ENCODE results near the gene VASP. TPM values are rescaled to one million over a fixed set of nuclear protein-coding genes. Genes with fewer than 3 reads are reported as not detected.

The VASP gene
- total and polyA plus RNA-seq, 9 of the 15 experiments (the other 6 are each of a cell fraction or from before 2014, with no cell fraction given) = 16.7 to 261 (median 112) TPM

GRCh38 chr19:45496349-45496953, 10.8 kb upstream of the VASP start (continued):
- no peak for TF ChIP-seq BACH1 (tag; IDR thresholded peaks at IDR 0.05)
- TF ChIP-seq COPS2 (conservative IDR thresholded peaks at IDR 0.05) = no peak
- TF ChIP-seq ZNF512 (tag; IDR thresholded peaks at IDR 0.05) = no peak
- 0 out of 2 replicates have a peak, but pooled peaks have one; percentile 2 for TF ChIP-seq NFE2 (IDR thresholded peaks at IDR 0.05; ENCODE audit: low read depth)
- no peak for TF ChIP-seq BRCA1 (IDR thresholded peaks at IDR 0.05)
- peak; percentile 69; the same call in 1 of the 2 replicates for TF ChIP-seq BRCA1 (CRISPR knock-in tag; IDR thresholded peaks at IDR 0.05)
- TF ChIP-seq, protein P1, sequence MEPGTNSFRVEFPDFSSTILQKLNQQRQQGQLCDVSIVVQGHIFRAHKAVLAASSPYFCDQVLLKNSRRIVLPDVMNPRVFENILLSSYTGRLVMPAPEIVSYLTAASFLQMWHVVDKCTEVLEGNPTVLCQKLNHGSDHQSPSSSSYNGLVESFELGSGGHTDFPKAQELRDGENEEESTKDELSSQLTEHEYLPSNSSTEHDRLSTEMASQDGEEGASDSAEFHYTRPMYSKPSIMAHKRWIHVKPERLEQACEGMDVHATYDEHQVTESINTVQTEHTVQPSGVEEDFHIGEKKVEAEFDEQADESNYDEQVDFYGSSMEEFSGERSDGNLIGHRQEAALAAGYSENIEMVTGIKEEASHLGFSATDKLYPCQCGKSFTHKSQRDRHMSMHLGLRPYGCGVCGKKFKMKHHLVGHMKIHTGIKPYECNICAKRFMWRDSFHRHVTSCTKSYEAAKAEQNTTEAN (CRISPR knock-in tag; IDR thresholded peaks at IDR 0.05) = 0 out of 2 replicates have a peak, but pooled peaks have one; percentile 56
- no peak for TF ChIP-seq SRSF3 (IDR thresholded peaks at IDR 0.05; ENCODE audit: insufficient read depth, low read length)
- TF ChIP-seq POLR2G (IDR thresholded peaks at IDR 0.05; ENCODE audit: low read depth, low read length) = peak; percentile 43; the same call in 1 of the 2 replicates
- TF ChIP-seq FOXJ3 (CRISPR knock-in tag; IDR thresholded peaks at IDR 0.05) = no peak
- TF ChIP-seq ZNF232 (CRISPR knock-in tag; IDR thresholded peaks at IDR 0.05) = peak; percentile 92
- TF ChIP-seq MIER1 (IDR thresholded peaks at IDR 0.05; ENCODE audit: low read depth) = peak; percentile 96
- TF ChIP-seq ZFP30 (CRISPR knock-in tag; IDR thresholded peaks at IDR 0.05; ENCODE audit: borderline replicate concordance) = no peak
- no peak for TF ChIP-seq EZH2 (IDR thresholded peaks at IDR 0.05; ENCODE audit: borderline replicate concordance, low read depth, low read length)
- TF ChIP-seq, protein P2, sequence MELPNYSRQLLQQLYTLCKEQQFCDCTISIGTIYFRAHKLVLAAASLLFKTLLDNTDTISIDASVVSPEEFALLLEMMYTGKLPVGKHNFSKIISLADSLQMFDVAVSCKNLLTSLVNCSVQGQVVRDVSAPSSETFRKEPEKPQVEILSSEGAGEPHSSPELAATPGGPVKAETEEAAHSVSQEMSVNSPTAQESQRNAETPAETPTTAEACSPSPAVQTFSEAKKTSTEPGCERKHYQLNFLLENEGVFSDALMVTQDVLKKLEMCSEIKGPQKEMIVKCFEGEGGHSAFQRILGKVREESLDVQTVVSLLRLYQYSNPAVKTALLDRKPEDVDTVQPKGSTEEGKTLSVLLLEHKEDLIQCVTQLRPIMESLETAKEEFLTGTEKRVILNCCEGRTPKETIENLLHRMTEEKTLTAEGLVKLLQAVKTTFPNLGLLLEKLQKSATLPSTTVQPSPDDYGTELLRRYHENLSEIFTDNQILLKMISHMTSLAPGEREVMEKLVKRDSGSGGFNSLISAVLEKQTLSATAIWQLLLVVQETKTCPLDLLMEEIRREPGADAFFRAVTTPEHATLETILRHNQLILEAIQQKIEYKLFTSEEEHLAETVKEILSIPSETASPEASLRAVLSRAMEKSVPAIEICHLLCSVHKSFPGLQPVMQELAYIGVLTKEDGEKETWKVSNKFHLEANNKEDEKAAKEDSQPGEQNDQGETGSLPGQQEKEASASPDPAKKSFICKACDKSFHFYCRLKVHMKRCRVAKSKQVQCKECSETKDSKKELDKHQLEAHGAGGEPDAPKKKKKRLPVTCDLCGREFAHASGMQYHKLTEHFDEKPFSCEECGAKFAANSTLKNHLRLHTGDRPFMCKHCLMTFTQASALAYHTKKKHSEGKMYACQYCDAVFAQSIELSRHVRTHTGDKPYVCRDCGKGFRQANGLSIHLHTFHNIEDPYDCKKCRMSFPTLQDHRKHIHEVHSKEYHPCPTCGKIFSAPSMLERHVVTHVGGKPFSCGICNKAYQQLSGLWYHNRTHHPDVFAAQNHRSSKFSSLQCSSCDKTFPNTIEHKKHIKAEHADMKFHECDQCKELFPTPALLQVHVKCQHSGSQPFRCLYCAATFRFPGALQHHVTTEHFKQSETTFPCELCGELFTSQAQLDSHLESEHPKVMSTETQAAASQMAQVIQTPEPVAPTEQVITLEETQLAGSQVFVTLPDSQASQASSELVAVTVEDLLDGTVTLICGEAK (IDR thresholded peaks at IDR 0.05) = 0 out of 2 replicates have a peak, but pooled peaks have one; percentile 39
- TF ChIP-seq, protein P2 (CRISPR knock-in tag; IDR thresholded peaks at IDR 0.05) = no peak

All from K562 (cell line).